Mesenteric fat pad (tissue), 1 donor: ENCODE measurements around the gene EIF5B. TPM values are rescaled to one million over a fixed set of nuclear protein-coding genes. Genes with fewer than 3 reads are reported as not detected.
"Not testable (repeated sequence)": the region's sequence is repeated elsewhere in the genome, so short reads cannot be mapped to it uniquely, and the experiment has no call there.

Experiments used
- DNase-seq: peaks from one replicate; pipeline ENCODE4 v3.0.0-alpha.2; 2020; ENCODE audit warnings: low spot score
- total RNA-seq: library from RNA; stranded (reverse); fragmentation: NEBNext Ultra II Directional; extraction: Animal tissue kit (Norgen Biotek cat#: 25700); gene quantifications from one replicate; pipeline ENCODE4 v1.2.1, GENCODE V29; 2021
- donor health status: DM: yes; HTN: yes; CAD: no.

The EIF5B gene
- total RNA-seq, 1 donor from 2014 or later, result 46.1 TPM

- DNase-seq, result no peak
Observed at GRCh38 chr2:99356853-99357252, 19.7 kb downstream of the EIF5B start.

GRCh38 chr2:99365661-99366060, 28.5 kb downstream of the EIF5B start:
- DNase-seq, result no peak

GRCh38 chr2:99368854-99369253, 31.7 kb downstream of the EIF5B start:
- not testable (repeated sequence) for DNase-seq

GRCh38 chr2:99373144-99373543, 36.0 kb downstream of the EIF5B start:
- no peak for DNase-seq

GRCh38 chr2:99374747-99375146, 37.6 kb downstream of the EIF5B start:
- DNase-seq, result no peak

- no peak for DNase-seq
Observed at GRCh38 chr2:99376254-99376864, 39.2 kb downstream of the EIF5B start.

- no peak for DNase-seq
Observed at GRCh38 chr2:99377879-99378278, 40.7 kb downstream of the EIF5B start.

- DNase-seq, result no peak
Observed at GRCh38 chr2:99380376-99381010, 43.3 kb downstream of the EIF5B start.

- no peak for DNase-seq
Observed at GRCh38 chr2:99382143-99382542, 45.0 kb downstream of the EIF5B start.

GRCh38 chr2:99386011-99386410, 48.8 kb downstream of the EIF5B start:
- no peak for DNase-seq

GRCh38 chr2:99388892-99389291, 51.7 kb downstream of the EIF5B start:
- DNase-seq, result no peak

- DNase-seq, result no peak
Observed at GRCh38 chr2:99389371-99389770, 52.2 kb downstream of the EIF5B start.

GRCh38 chr2:99389946-99390345, 52.8 kb downstream of the EIF5B start:
- DNase-seq, result no peak

GRCh38 chr2:99395589-99396130, 58.5 kb downstream of the EIF5B start:
- no peak for DNase-seq

- DNase-seq, result no peak
Observed at GRCh38 chr2:99397266-99397920, 60.2 kb downstream of the EIF5B start.

- DNase-seq, result no peak
Observed at GRCh38 chr2:99398303-99398702, 61.1 kb downstream of the EIF5B start.

- DNase-seq, result no peak
Observed at GRCh38 chr2:99399063-99399462, 61.9 kb downstream of the EIF5B start.

- DNase-seq, result no peak
Observed at GRCh38 chr2:99399795-99400194, 62.6 kb downstream of the EIF5B start.

GRCh38 chr2:99401841-99402240, 64.7 kb downstream of the EIF5B start:
- DNase-seq, result no peak

GRCh38 chr2:99403084-99403483, 65.9 kb downstream of the EIF5B start:
- no peak for DNase-seq

GRCh38 chr2:99403524-99403923, 66.3 kb downstream of the EIF5B start:
- DNase-seq, result no peak

GRCh38 chr2:99404039-99404796, 67.0 kb downstream of the EIF5B start:
- no peak for DNase-seq
